K562 (cell line): ENCODE results near the gene PTPRT. TPM values are rescaled to one million over a fixed set of nuclear protein-coding genes. Genes with fewer than 3 reads are reported as not detected.

Experiments used
- ATAC-seq: fragments of 200-7000 bp; cut with Tn5 transposase; 3 replicates; pipeline ENCODE4 v1.9.1; 2020; ENCODE audit warnings: moderate library complexity
- BruUV-seq: library from RNA; stranded (reverse); fragments of 400-500 nt; replicated peaks from 2 replicates; lab custom pipeline; 2021; lab: Mats Ljungman, UMichigan
- CTCF ChIA-PET: fragments of 300-600 bp; formaldehyde crosslinking; extraction: SDS; loops from one replicate; lab custom pipeline; 2021; ENCODE audit warnings: low intra/inter-chr PET ratio; lab: Yijun Ruan, JAX
- POLR2A ChIA-PET: fragments of 300-600, 350-650 bp; sonication (Branson Sonifier 250); formaldehyde crosslinking; extraction: SDS; loops from one replicate; lab custom pipeline; 2021; ENCODE audit warnings: antibody characterized with exemption, inconsistent platforms; lab: Yijun Ruan, JAX
- DNase-seq, 4 experiments: peaks; one replicate each; pipeline versions ENCODE4 v3.0.0 to v3.0.0-alpha.2; 2011 to 2018; ENCODE audit warnings: low spot score in 3 of 4, mixed read lengths in 3 of 4; ENCODE audit errors: extremely low read depth in 1 of 4
- FAIRE-seq: peaks from 2 replicates; lab custom pipeline; 2011; peaks lifted over from hg19 to GRCh38; lab: Jason Lieb, UNC
- H2AFZ ChIP-seq: 2 replicates; pipeline ENCODE4 v1.6.0; 2011; ENCODE audit warnings: low read depth, low read length, control low read depth, inconsistent platforms
- H3K27ac ChIP-seq: fragments of 200-600 bp; 3 replicates; pipeline ENCODE4 v1.8.0; 2011; ENCODE audit warnings: low read depth, mild to moderate bottlenecking, control low read depth, inconsistent platforms, low read length, moderate library complexity, mixed read lengths; ENCODE audit errors: extremely low read depth
- H3K27me3 ChIP-seq, 2 experiments: fragments of 300-600 bp in 1 of 2; 2 replicates in 1 of 2; 3 replicates in 1 of 2; pipeline versions ENCODE4 v1.6.0 to v1.8.0; 2011; ENCODE audit warnings: inconsistent platforms in 2 of 2, low read length in 2 of 2, mild to moderate bottlenecking in 1 of 2, mixed read lengths in 1 of 2, moderate library complexity in 1 of 2; ENCODE audit not compliant: control insufficient read depth in 2 of 2, insufficient read depth in 2 of 2
- H3K36me3 ChIP-seq: fragments of 300-600 bp; 3 replicates; pipeline ENCODE4 v1.8.0; 2011; ENCODE audit warnings: mild to moderate bottlenecking, low read length, inconsistent platforms; ENCODE audit not compliant: control insufficient read depth, insufficient read depth
- H3K4me1 ChIP-seq, 2 experiments: fragments of 200-600 bp in 1 of 2; replicated peaks in 1 of 2; 2 replicates in 1 of 2; 3 replicates in 1 of 2; pipeline versions ENCODE4 v1.5.1 to v1.8.0; 2011; ENCODE audit warnings: inconsistent platforms in 2 of 2, low read length in 2 of 2, mild to moderate bottlenecking in 1 of 2, mixed read lengths in 1 of 2, moderate library complexity in 1 of 2; ENCODE audit not compliant: control insufficient read depth in 2 of 2, insufficient read depth in 2 of 2
- H3K4me2 ChIP-seq: 2 replicates; pipeline ENCODE4 v1.6.1; 2011; ENCODE audit warnings: low read length, control low read depth, inconsistent platforms, mixed read lengths; ENCODE audit not compliant: insufficient read depth
- H3K4me3 ChIP-seq: fragments of 200-600 bp; sonication (generic), shearing (Covaris generic); 2 replicates; pipeline ENCODE4 v1.5.1; 2016; ENCODE audit warnings: control low read depth, inconsistent platforms
- H3K79me2 ChIP-seq: fragments of 200-600 bp; 3 replicates; pipeline ENCODE4 v1.8.0; 2011; ENCODE audit warnings: low read length, inconsistent platforms; ENCODE audit not compliant: control insufficient read depth, insufficient read depth
- H3K9ac ChIP-seq, 2 experiments: 2 replicates each; pipeline versions ENCODE4 v1.6.0 to v1.6.1; 2011; ENCODE audit warnings: low read depth in 2 of 2, low read length in 2 of 2, control low read depth in 1 of 2, inconsistent platforms in 1 of 2, mild to moderate bottlenecking in 1 of 2, mixed read lengths in 1 of 2; ENCODE audit not compliant: insufficient read depth in 1 of 2
- H3K9me1 ChIP-seq: one replicate; pipeline ENCODE4 v1.6.0; 2011; ENCODE audit warnings: inconsistent platforms, mild to moderate bottlenecking, low read length, moderate library complexity; ENCODE audit not compliant: control insufficient read depth, insufficient read depth
- H3K9me3 ChIP-seq: replicated peaks from 2 replicates; pipeline ENCODE4 v1.5.1; 2011; ENCODE audit warnings: low read depth, low read length, inconsistent platforms; ENCODE audit not compliant: control insufficient read depth, insufficient read depth
- H4K20me1 ChIP-seq: replicated peaks from 2 replicates; pipeline ENCODE4 v1.6.1; 2011; ENCODE audit warnings: low read length, inconsistent platforms, mixed read lengths; ENCODE audit not compliant: control insufficient read depth, insufficient read depth
- E2F6 ChIP-seq, 2 experiments: IDR thresholded peaks; 2 replicates each; pipeline ENCODE4 v1.6.1; 2011; ENCODE audit warnings: borderline replicate concordance in 1 of 2, control low read depth in 1 of 2, low read depth in 1 of 2, low read length in 1 of 2, mild to moderate bottlenecking in 1 of 2, mixed read lengths in 1 of 2, moderate library complexity in 1 of 2; ENCODE audit not compliant: insufficient read depth in 1 of 2, insufficient read length in 1 of 2, poor library complexity in 1 of 2, severe bottlenecking in 1 of 2; ENCODE audit errors: extremely low read depth in 1 of 2
- LARP7 ChIP-seq: fragments of 450-650 bp; IDR thresholded peaks from 2 replicates; pipeline ENCODE4 v1.6.1; 2016
- MEF2A ChIP-seq: IDR thresholded peaks from 2 replicates; pipeline ENCODE4 v1.6.1; 2011; ENCODE audit warnings: low read depth, mild to moderate bottlenecking, low read length, moderate library complexity; ENCODE audit not compliant: control insufficient read depth
- NR4A1 ChIP-seq, 2 experiments: fragments of 250-450 bp in 1 of 2; fragments of 450-650 bp in 1 of 2; sonication (Bioruptor Pico) in 1 of 2; IDR thresholded peaks; 2 replicates each; pipeline versions ENCODE4 v1.4.0 to v1.6.1; 2016 to 2020; ENCODE audit warnings: mild to moderate bottlenecking in 2 of 2, missing compliant biosample characterization in 1 of 2, missing genetic modification characterization in 1 of 2, moderate library complexity in 1 of 2
- TGIF2 ChIP-seq: sonication (generic); formaldehyde crosslinking; IDR thresholded peaks from 2 replicates; pipeline ENCODE4 v1.8.1; 2022; ENCODE audit warnings: mild to moderate bottlenecking, missing genetic modification reagents, moderate library complexity
- ZHX1 ChIP-seq: fragments of 150-350 bp; conservative IDR thresholded peaks from 2 replicates; pipeline ENCODE4 v1.6.1; 2014; ENCODE audit warnings: low read length
- ZNF24 ChIP-seq: fragments of 450-650 bp; IDR thresholded peaks from 2 replicates; pipeline ENCODE4 v1.6.1; 2016
- WGBS: fragments of 100-300 bp; shearing (Covaris generic); methylation state at CpG from one replicate; pipeline ENCODE4 v1.1.6; 2016; ENCODE audit warnings: low coverage, mixed read lengths; ENCODE audit not compliant: insufficient coverage; ENCODE audit errors: missing lambda C conversion rate; 5-methylcytosine and 5-hydroxymethylcytosine counted together
- in situ Hi-C: fragments of 300-500 bp; cut with MboI; formaldehyde crosslinking; loops from 4 replicates; pipeline ENCODE4 v1.15.0; 2018; ENCODE audit warnings: inconsistent platforms, mixed read lengths
- intact Hi-C: fragments of 100-400 bp; cut with micrococcal nuclease; formaldehyde crosslinking; loops from 2 replicates; pipeline ENCODE4 v1.14.2; 2022
- polyA plus RNA-seq, 8 experiments: library from polyadenylated mRNA; depleted of rRNA in 4 of 8; stranded (reverse) in 5 of 8; unstranded in 3 of 8; fragments of >200 nt; fragmentation: Nextera tagmentation in 2 of 8; fragmentation: Illumina TruSeq in 1 of 8; extraction: Ambion mirVana in 2 of 8; extraction: Trizol in 1 of 8; gene quantifications; 2 replicates each; pipeline versions ENCODE4 v1.2.1 to v1.2.3, GENCODE V29; 2011 to 2014; ENCODE audit warnings: inconsistent platforms in 1 of 8, missing spikeins in 1 of 8
- total RNA-seq, 7 experiments: library from RNA; depleted of rRNA in 6 of 7; stranded (reverse); fragments of >200 nt in 6 of 7; fragmentation: Illumina TruSeq in 2 of 7; extraction: Trizol in 2 of 7; gene quantifications; 2 replicates each; pipeline versions ENCODE4 v1.2.1 to v1.2.3, GENCODE V29; 2011 to 2021; ENCODE audit warnings: low replicate concordance in 1 of 7

Gene PTPRT
- total and polyA plus RNA-seq, 9 of the 15 experiments (the other 6 are each of a cell fraction or from before 2014, with no cell fraction given) = not detected

DNA sequence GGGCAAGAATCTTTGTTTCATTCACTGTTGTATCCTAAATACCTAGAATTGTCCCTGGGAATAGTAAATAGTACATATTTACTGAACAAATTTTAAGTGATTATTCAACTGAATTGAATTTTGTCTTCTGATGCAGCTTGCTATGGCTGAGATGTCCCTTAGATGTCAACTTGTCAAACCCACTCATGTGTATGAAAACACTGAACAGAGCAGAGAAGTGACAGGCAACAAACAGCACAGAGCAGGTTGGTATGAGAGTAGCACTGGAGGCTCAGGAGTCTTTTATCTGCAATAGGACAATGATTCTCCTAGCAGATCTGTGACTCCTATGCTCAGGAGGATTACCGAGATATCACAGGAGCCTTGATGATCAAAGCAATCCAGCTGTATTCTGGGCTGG is 1031.4 kb downstream of the PTPRT start:
- in situ Hi-C loops = no loop called here

DNA sequence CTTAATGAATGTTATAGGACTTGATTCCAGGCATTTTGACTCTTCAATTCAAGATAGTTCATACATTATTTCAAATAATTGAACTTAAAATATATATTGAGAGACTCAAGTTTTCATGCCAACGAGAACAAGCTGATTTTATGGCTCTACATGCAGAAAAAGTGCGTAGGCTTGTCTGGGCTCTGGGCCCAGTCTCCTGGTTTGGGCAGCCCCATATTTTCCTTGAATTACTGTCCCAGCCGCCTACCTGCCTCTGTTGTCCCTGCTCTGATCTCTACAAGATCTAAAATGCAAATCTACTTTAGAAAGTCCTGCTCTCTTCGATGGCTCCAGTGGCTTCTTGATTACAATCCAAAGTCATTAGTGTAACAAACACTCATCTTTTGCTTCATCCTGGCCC is 1034.1 kb downstream of the PTPRT start:
- no peak for TF ChIP-seq MEF2A
- TF ChIP-seq ZHX1 = no peak
- no peak for TF ChIP-seq ZNF24
- TF ChIP-seq NR4A1 (CRISPR knock-in tag; IDR thresholded peaks at IDR 0.05) = no peak
- TF ChIP-seq NR4A1 (tag; IDR thresholded peaks at IDR 0.05) = no peak
- no peak for TF ChIP-seq LARP7
- TF ChIP-seq TGIF2 (CRISPR knock-in tag) = no peak
- TF ChIP-seq, all 486 proteins: peak for 0
- Histone ChIP-seq H3K4me2 (no peak overlapping the region), H3K9me3 (no peaks in the 10 kb centered on the region), H3K27me3 (no peaks in the 10 kb centered on the region; a peak in 1 of 5 replicates), H3K36me3 (no peaks in the 10 kb centered on the region), H4K20me1 (no peaks in the 10 kb centered on the region), H3K9ac (no peak overlapping the region), H3K9me1 (no peaks in the 10 kb centered on the region), H3K4me1 (no peaks in the 10 kb centered on the region), H3K79me2 (no peaks in the 10 kb centered on the region), H3K4me3 (no peak overlapping the region), H3K27ac (no peak overlapping the region), H2AFZ (no peak overlapping the region)
- no peak for DNase-seq
- WGBS = 0% methylated on average over 4 of the region's 4 CpGs
- POLR2A ChIA-PET = no interaction called here
- no peak for FAIRE-seq
- in situ Hi-C loops (no loop called here), intact Hi-C loops (no loop called here)
- no peak for ATAC-seq
- no TSS peak for BruUV-seq
- CTCF ChIA-PET = no interaction called here

More for the DNA sequence above, 1031.4 kb downstream of the PTPRT start:
- Histone ChIP-seq H3K4me2 (no peak overlapping the region), H2AFZ (no peak overlapping the region), H3K9me3 (no peaks in the 10 kb centered on the region), H3K4me1 (no peaks in the 10 kb centered on the region), H3K27ac (no peak overlapping the region), H3K36me3 (no peaks in the 10 kb centered on the region), H4K20me1 (no peaks in the 10 kb centered on the region), H3K27me3 (no peaks in the 10 kb centered on the region; a peak in 1 of 5 replicates), H3K4me3 (no peak overlapping the region), H3K9ac (no peak overlapping the region), H3K9me1 (no peaks in the 10 kb centered on the region), H3K79me2 (no peaks in the 10 kb centered on the region)
- FAIRE-seq = no peak
- POLR2A ChIA-PET = interaction anchor here (0.7 kb wide), 1 partner anchor 42 kb away, joined by 3 read pairs; no protein-coding TSS in a partner anchor
- TF ChIP-seq E2F6 (IDR thresholded peaks at IDR 0.05; ENCODE audit: borderline replicate concordance in 1 of 2, extremely low read depth in 1 of 2, insufficient read depth in 1 of 2, insufficient read length in 1 of 2, low read depth in 1 of 2, low read length in 1 of 2, poor library complexity in 1 of 2, severe bottlenecking in 1 of 2) = no peak
- intact Hi-C loops = no loop called here
- no peak for ATAC-seq
- DNase-seq = no peak
- no TSS peak for BruUV-seq
- CTCF ChIA-PET = no interaction called here
- 0% methylated on average over 1 of the region's 1 CpG for WGBS
